GM12878 (cell line): ENCODE measurements around the gene KPNA1. TPM values are rescaled to one million over a fixed set of nuclear protein-coding genes. Genes with fewer than 3 reads are reported as not detected.

Experiments used
- ATAC-seq: fragments of 200-7000 bp; cut with Tn5 transposase; 3 replicates; pipeline ENCODE4 v1.9.1; 2020; ENCODE audit warnings: mild to moderate bottlenecking, moderate library complexity
- BruUV-seq: library from RNA; stranded (reverse); fragments of 400-500 nt; replicated peaks from 2 replicates; lab custom pipeline; 2021; lab: Mats Ljungman, UMichigan
- CTCF ChIA-PET: fragments of 300-600 bp; sonication (Branson Sonifier 250); formaldehyde crosslinking; extraction: SDS; loops from one replicate; lab custom pipeline; 2021; ENCODE audit warnings: inconsistent platforms; lab: Yijun Ruan, JAX
- POLR2A ChIA-PET: fragments of 350-600 bp; formaldehyde crosslinking; extraction: SDS; loops from one replicate; lab custom pipeline; 2021; ENCODE audit warnings: inconsistent platforms; lab: Charles Lee
- RAD21 ChIA-PET: fragments of 300-600 bp; sonication (Branson Sonifier 250); formaldehyde crosslinking; loops from one replicate; lab custom pipeline; 2023; ENCODE audit warnings: antibody characterized with exemption; ENCODE audit not compliant: unreplicated experiment; lab: Charles Lee
- SMC1A ChIA-PET: fragments of 300-600 bp; sonication (Branson Sonifier 250); formaldehyde crosslinking; loops from one replicate; lab custom pipeline; 2023; ENCODE audit not compliant: unreplicated experiment, uncharacterized antibody; lab: Charles Lee
- DNase-seq: peaks from one replicate; pipeline ENCODE4 v3.0.0-alpha.2; 2011; ENCODE audit warnings: low read depth, low spot score
- FAIRE-seq: peaks from 3 replicates; lab custom pipeline; 2011; peaks lifted over from hg19 to GRCh38; lab: Jason Lieb, UNC
- H2AFZ ChIP-seq: 2 replicates; pipeline ENCODE4 v1.6.0; 2011; ENCODE audit warnings: low read depth, low read length, control low read depth; ENCODE audit not compliant: control insufficient read depth
- H3K27ac ChIP-seq: 2 replicates; pipeline ENCODE4 v1.5.1; 2011; ENCODE audit warnings: control low read depth; ENCODE audit not compliant: control insufficient read depth, insufficient read depth
- H3K27me3 ChIP-seq, 2 experiments: replicated peaks in 1 of 2; 2 replicates each; pipeline versions ENCODE4 v1.6.0 to v1.6.1; 2011; ENCODE audit warnings: low read length in 1 of 2; ENCODE audit not compliant: control insufficient read depth in 2 of 2, insufficient read depth in 2 of 2
- H3K36me3 ChIP-seq, 2 experiments: 2 replicates each; pipeline ENCODE4 v1.5.1; 2011; ENCODE audit warnings: low read length in 1 of 2; ENCODE audit not compliant: control insufficient read depth in 2 of 2, insufficient read depth in 2 of 2
- H3K4me1 ChIP-seq: 2 replicates; pipeline ENCODE4 v1.6.1; 2011; ENCODE audit warnings: mild to moderate bottlenecking, low read length, moderate library complexity, mixed read lengths; ENCODE audit not compliant: control insufficient read depth, insufficient read depth
- H3K4me2 ChIP-seq: 2 replicates; pipeline ENCODE4 v1.6.0; 2011; ENCODE audit warnings: control low read depth; ENCODE audit not compliant: control insufficient read depth, insufficient read depth
- H3K4me3 ChIP-seq: fragments of 200-600 bp; sonication (generic); 2 replicates; pipeline ENCODE4 v1.5.1; 2016
- H3K79me2 ChIP-seq: 2 replicates; pipeline ENCODE4 v1.6.0; 2011; ENCODE audit warnings: low read length; ENCODE audit not compliant: control insufficient read depth, insufficient read depth
- H3K9ac ChIP-seq: 2 replicates; pipeline ENCODE4 v1.8.0; 2011; ENCODE audit warnings: low read length, control low read depth, mixed read lengths; ENCODE audit not compliant: control insufficient read depth, insufficient read depth
- H3K9me3 ChIP-seq: replicated peaks from 3 replicates; pipeline ENCODE4 v1.5.1; 2011; ENCODE audit warnings: mild to moderate bottlenecking, low read length; ENCODE audit not compliant: control insufficient read depth, insufficient read depth
- H4K20me1 ChIP-seq: 2 replicates; pipeline ENCODE4 v1.6.0; 2011; ENCODE audit not compliant: control insufficient read depth, insufficient read depth
- CBFB ChIP-seq: IDR thresholded peaks from 2 replicates; pipeline ENCODE4 v1.6.1; 2016; ENCODE audit warnings: antibody characterized with exemption, low read depth
- CREB1 ChIP-seq: IDR thresholded peaks from 2 replicates; pipeline ENCODE4 v1.6.1; 2012; ENCODE audit warnings: low read depth, mild to moderate bottlenecking, inconsistent platforms
- GATAD2B ChIP-seq: fragments of 450-650 bp; conservative IDR thresholded peaks from 2 replicates; pipeline ENCODE4 v1.6.1; 2017; ENCODE audit warnings: low read depth, mild to moderate bottlenecking, moderate library complexity
- HDAC2 ChIP-seq: fragments of 200-600 bp; sonication (generic); IDR thresholded peaks from 2 replicates; pipeline ENCODE4 v1.6.1; 2017
- WRNIP1 ChIP-seq: IDR thresholded peaks from 2 replicates; pipeline ENCODE4 v1.6.1; 2011; ENCODE audit warnings: low read depth, low read length, improper control_type of control experiment, borderline replicate concordance
- YY1 ChIP-seq: IDR thresholded peaks from 2 replicates; pipeline ENCODE4 v1.6.1; 2011; ENCODE audit warnings: low read depth, mild to moderate bottlenecking, low read length
- WGBS: methylation state at CpG from one replicate; pipeline ENCODE4 v1.1.6; 2016; ENCODE audit warnings: low lambda C conversion rate; ENCODE audit not compliant: insufficient replicate concordance, insufficient coverage; ENCODE audit errors: missing lambda C conversion rate; 5-methylcytosine and 5-hydroxymethylcytosine counted together
- in situ Hi-C: fragments of 300-500 bp; cut with MboI; formaldehyde crosslinking; loops from 9 replicates; pipeline ENCODE4 v1.14.3; 2018; ENCODE audit warnings: mixed read lengths
- intact Hi-C: fragments of 100-400 bp; cut with micrococcal nuclease; formaldehyde crosslinking; loops from one replicate; pipeline ENCODE4 v1.14.2; 2022; ENCODE audit not compliant: unreplicated experiment
- polyA plus RNA-seq, 11 experiments: library from polyadenylated mRNA; depleted of rRNA in 4 of 11; unstranded in 6 of 11; stranded (reverse) in 5 of 11; fragments of >200 nt; fragmentation: Nextera tagmentation in 4 of 11; fragmentation: Illumina TruSeq in 1 of 11; extraction: Ambion mirVana in 4 of 11; extraction: Trizol in 1 of 11; gene quantifications; 1 replicate in 1 of 11; 2 replicates in 10 of 11; pipeline versions ENCODE4 v1.2.1 to v1.2.3, GENCODE V29; 2011 to 2016; ENCODE audit warnings: inconsistent platforms in 2 of 11, missing spikeins in 2 of 11, low read depth in 1 of 11
- total RNA-seq, 4 experiments: library from RNA; depleted of rRNA in 3 of 4; stranded (reverse); fragments of >200 nt in 3 of 4; fragmentation: Illumina TruSeq in 1 of 4; extraction: Trizol in 1 of 4; gene quantifications; 2 replicates each; pipeline versions ENCODE4 v1.2.1 to v1.2.3, GENCODE V29; 2013 to 2021

KPNA1 gene
- total and polyA plus RNA-seq, 10 of the 15 experiments (the other 5 are each of a cell fraction or from before 2014, with no cell fraction given) = 8.5 to 52.7 (median 41.0) TPM

GRCh38 chr3:122508135-122508914 lies 6.4 kb downstream of the KPNA1 start:
- Histone ChIP-seq H3K4me3 (peak overlapping the region; percentile 28), H3K4me1 (peaks cover 6% of the 10 kb centered on the region; the same call in 1 of the 2 replicates), H3K4me2 (peak overlapping the region; percentile 74), H2AFZ (no peak overlapping the region), H3K36me3 (no peaks in the 10 kb centered on the region), H3K27me3 (no peaks in the 10 kb centered on the region), H3K27ac (peak overlapping the region; percentile 2), H3K79me2 (peaks cover 99% of the 10 kb centered on the region), H4K20me1 (no peaks in the 10 kb centered on the region), H3K9me3 (peaks cover 4% of the 10 kb centered on the region; the same call in 2 of the 3 replicates), H3K9ac (no peak overlapping the region)
- BruUV-seq = no TSS peak
- WGBS = 46% methylated on average over 2 of the region's 2 CpGs
- SMC1A ChIA-PET = interaction anchor here (0.6 to 6.8 kb wide), 16 partner anchors 8 to 202 kb away, joined by 3 to 59 read pairs (median 4); partner anchors contain the start of gene PARP14
- FAIRE-seq (no peak), DNase-seq (no peak), ATAC-seq (peak; percentile 61)
- in situ Hi-C loops (no loop called here), intact Hi-C loops (loop anchor here (2.0 kb wide), 1 partner anchor 50 kb away; no protein-coding TSS in a partner anchor)
- CTCF ChIA-PET = interaction anchor here (1.1 to 2.6 kb wide), 6 partner anchors 8 to 202 kb away, joined by 3 to 11 read pairs (median 4); no protein-coding TSS in a partner anchor
- POLR2A ChIA-PET = interaction anchor here (0.7 to 2.2 kb wide), 12 partner anchors 10 to 175 kb away, joined by 3 to 9 read pairs (median 3); no protein-coding TSS in a partner anchor
- TF ChIP-seq WRNIP1 (0 out of 2 replicates have a peak, but pooled peaks have one; percentile 27), HDAC2 (no peak), CBFB (peak; percentile 13; the same call in 1 of the 2 replicates), GATAD2B (no peak), YY1 (peak; percentile 74), CREB1 (no peak)
- RAD21 ChIA-PET = interaction anchor here (0.6 to 2.4 kb wide), 16 partner anchors 10 to 202 kb away, joined by 3 to 13 read pairs (median 4); partner anchors contain the start of genes FAM162A and WDR5B
